ENCODE measurements around the gene GIGYF2.
A peak's percentile ranks its signal among the peaks of the same experiment; 100 is the strongest.

Gene GIGYF2

GRCh38 chr2:232779465-232779864 lies 82.3 kb downstream of the GIGYF2 start:
- Histone ChIP-seq H3K79me2 (ENCODE audit: low read length) (no peaks in the 10 kb centered on the region), H3K4me3 (ENCODE audit: low read length) (no peak overlapping the region), H3K36me3 (replicated peaks; ENCODE audit: low read depth, low read length) (peaks cover 11% of the 10 kb centered on the region), H3K9ac (ENCODE audit: low read length) (no peak overlapping the region), H3K27me3 (ENCODE audit: low read depth, low read length) (no peaks in the 10 kb centered on the region), H4K20me1 (ENCODE audit: insufficient read depth, low read length) (no peaks in the 10 kb centered on the region), H3K9me3 (ENCODE audit: insufficient read depth, low read length) (no peaks in the 10 kb centered on the region), H3K4me1 (ENCODE audit: low read length) (peaks cover 22% of the 10 kb centered on the region), H3K27ac (ENCODE audit: low read length) (no peak overlapping the region), H2AFZ (ENCODE audit: low read depth, low read length) (no peak overlapping the region), H3K4me2 (ENCODE audit: low read length) (no peak overlapping the region)
- TF ChIP-seq EZH2phosphoT487 (IDR thresholded peaks at IDR 0.05; ENCODE audit: low read depth) (no peak), CTCF (IDR thresholded peaks at IDR 0.05; ENCODE audit: low read depth, low read length) (no peak)

- no peaks in the 10 kb centered on the region for H4K20me1 ChIP-seq (ENCODE audit: insufficient read depth, low read length)
- peaks cover 13% of the 10 kb centered on the region for H3K36me3 ChIP-seq (replicated peaks; ENCODE audit: low read depth, low read length)
- H3K4me1 ChIP-seq (ENCODE audit: low read length), result peaks cover 26% of the 10 kb centered on the region
- H2AFZ ChIP-seq (ENCODE audit: low read depth, low read length), result no peak overlapping the region
- no peaks in the 10 kb centered on the region for H3K9me3 ChIP-seq (ENCODE audit: insufficient read depth, low read length)
- H3K79me2 ChIP-seq (ENCODE audit: low read length), result no peaks in the 10 kb centered on the region
- no peak overlapping the region for H3K4me3 ChIP-seq (ENCODE audit: low read length)
- H3K27ac ChIP-seq (ENCODE audit: low read length), result no peak overlapping the region
- no peak overlapping the region for H3K9ac ChIP-seq (ENCODE audit: low read length)
- no peaks in the 10 kb centered on the region for H3K27me3 ChIP-seq (ENCODE audit: low read depth, low read length)
- TF ChIP-seq CTCF (IDR thresholded peaks at IDR 0.05; ENCODE audit: low read depth, low read length) (no peak), EZH2phosphoT487 (IDR thresholded peaks at IDR 0.05; ENCODE audit: low read depth) (no peak)
- H3K4me2 ChIP-seq (ENCODE audit: low read length), result no peak overlapping the region
These were observed 82.8 kb downstream of the GIGYF2 start for GRCh38 chr2:232779934-232780333.

- TF ChIP-seq CTCF (IDR thresholded peaks at IDR 0.05; ENCODE audit: low read depth, low read length) (no peak), EZH2phosphoT487 (IDR thresholded peaks at IDR 0.05; ENCODE audit: low read depth) (no peak)
- Histone ChIP-seq H3K9ac (ENCODE audit: low read length) (no peak overlapping the region), H3K27ac (ENCODE audit: low read length) (peak overlapping the region; percentile 24; the same call in 1 of the 2 replicates), H4K20me1 (ENCODE audit: insufficient read depth, low read length) (no peaks in the 10 kb centered on the region), H3K4me1 (ENCODE audit: low read length) (peaks cover 30% of the 10 kb centered on the region), H3K79me2 (ENCODE audit: low read length) (no peaks in the 10 kb centered on the region), H3K9me3 (ENCODE audit: insufficient read depth, low read length) (no peaks in the 10 kb centered on the region), H2AFZ (ENCODE audit: low read depth, low read length) (no peak overlapping the region), H3K4me3 (ENCODE audit: low read length) (no peak overlapping the region), H3K36me3 (replicated peaks; ENCODE audit: low read depth, low read length) (peaks cover 20% of the 10 kb centered on the region), H3K4me2 (ENCODE audit: low read length) (peak overlapping the region; percentile 61), H3K27me3 (ENCODE audit: low read depth, low read length) (no peaks in the 10 kb centered on the region)
These were observed 84.6 kb downstream of the GIGYF2 start for GRCh38 chr2:232781765-232782164.

GRCh38 chr2:232783278-232783677 lies 86.1 kb downstream of the GIGYF2 start:
- peaks cover 20% of the 10 kb centered on the region for H3K36me3 ChIP-seq (replicated peaks; ENCODE audit: low read depth, low read length)
- no peak overlapping the region for H2AFZ ChIP-seq (ENCODE audit: low read depth, low read length)
- peaks cover 38% of the 10 kb centered on the region for H3K4me1 ChIP-seq (ENCODE audit: low read length)
- H3K27me3 ChIP-seq (ENCODE audit: low read depth, low read length), result no peaks in the 10 kb centered on the region
- no peak overlapping the region for H3K4me2 ChIP-seq (ENCODE audit: low read length)
- no peak overlapping the region for H3K9ac ChIP-seq (ENCODE audit: low read length)
- no peaks in the 10 kb centered on the region for H4K20me1 ChIP-seq (ENCODE audit: insufficient read depth, low read length)
- H3K27ac ChIP-seq (ENCODE audit: low read length), result no peak overlapping the region
- TF ChIP-seq EZH2phosphoT487 (IDR thresholded peaks at IDR 0.05; ENCODE audit: low read depth) (no peak), CTCF (IDR thresholded peaks at IDR 0.05; ENCODE audit: low read depth, low read length) (no peak)
- no peak overlapping the region for H3K4me3 ChIP-seq (ENCODE audit: low read length)
- no peaks in the 10 kb centered on the region for H3K9me3 ChIP-seq (ENCODE audit: insufficient read depth, low read length)
- H3K79me2 ChIP-seq (ENCODE audit: low read length), result no peaks in the 10 kb centered on the region

All from OCI-LY3 (cell line).